ENCODE data around the gene SCRT2. TPM values are rescaled to one million over a fixed set of nuclear protein-coding genes. Genes with fewer than 3 reads are reported as not detected.
"Not testable (repeated sequence)": the region's sequence is repeated elsewhere in the genome, so short reads cannot be mapped to it uniquely, and the experiment has no call there.

Gene SCRT2
- total RNA-seq, 1 donor from 2014 or later: not detected

DNA sequence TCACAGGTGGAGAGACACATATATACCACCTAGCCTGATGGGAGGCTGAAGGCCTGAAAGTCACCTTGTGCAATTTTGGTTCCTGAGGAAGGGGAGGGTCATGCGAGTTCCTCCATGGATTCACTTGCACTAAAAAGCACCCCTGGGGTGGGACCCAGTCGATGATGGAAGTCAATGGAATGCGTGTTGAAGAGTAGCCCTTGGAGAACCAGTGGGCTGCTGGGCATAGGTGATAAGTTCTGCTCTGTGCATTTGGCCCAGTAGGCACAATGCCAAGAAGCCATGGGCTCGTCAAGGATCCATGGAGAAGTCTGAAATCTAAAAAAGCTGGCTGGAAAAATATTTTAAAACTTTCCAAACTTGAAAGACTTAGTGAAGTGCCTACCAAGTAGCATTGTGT is 18.9 kb upstream of the SCRT2 start:
- Mint-ChIP-seq H3K27me3 (ENCODE audit: low read depth) (peaks cover 66% of the 10 kb centered on the region), H3K9me3 (no peaks in the 10 kb centered on the region), H3K27ac (no peak overlapping the region), H3K4me1 (no peaks in the 10 kb centered on the region), H3K36me3 (no peaks in the 10 kb centered on the region), H3K4me3 (no peak overlapping the region)
- no peak for DNase-seq (ENCODE audit: low spot score in 2 of 2, unreplicated experiment in 2 of 2)
- TF ChIP-seq CTCF (IDR thresholded peaks at IDR 0.05; ENCODE audit: unreplicated experiment): no peak

DNA sequence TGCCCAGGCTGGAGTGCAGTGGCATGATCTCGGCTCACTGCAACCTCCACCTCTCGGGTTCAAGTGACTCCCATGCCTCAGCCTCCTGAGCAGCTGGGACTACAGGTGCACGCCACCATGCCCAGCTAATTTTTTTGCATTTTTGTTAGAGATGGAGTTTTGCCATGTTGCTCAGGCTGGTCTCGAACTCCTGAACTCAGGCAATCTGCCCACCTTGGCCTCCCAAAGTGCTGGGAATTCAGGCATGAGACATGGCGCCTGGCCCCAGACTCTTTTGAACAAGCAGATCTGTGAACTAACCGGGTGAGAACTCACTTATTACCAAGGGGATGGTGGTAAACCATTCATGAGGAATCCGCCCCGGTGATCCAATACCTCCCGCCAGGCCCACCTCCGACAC is 18.2 kb upstream of the SCRT2 start:
- H3K27ac Mint-ChIP-seq; H3K4me3 Mint-ChIP-seq; DNase-seq (ENCODE audit: low spot score in 2 of 2, unreplicated experiment in 2 of 2); H3K36me3 Mint-ChIP-seq; H3K9me3 Mint-ChIP-seq; H3K4me1 Mint-ChIP-seq: not testable (repeated sequence)
- peaks cover 69% of the 10 kb centered on the region for H3K27me3 Mint-ChIP-seq (ENCODE audit: low read depth)

DNA sequence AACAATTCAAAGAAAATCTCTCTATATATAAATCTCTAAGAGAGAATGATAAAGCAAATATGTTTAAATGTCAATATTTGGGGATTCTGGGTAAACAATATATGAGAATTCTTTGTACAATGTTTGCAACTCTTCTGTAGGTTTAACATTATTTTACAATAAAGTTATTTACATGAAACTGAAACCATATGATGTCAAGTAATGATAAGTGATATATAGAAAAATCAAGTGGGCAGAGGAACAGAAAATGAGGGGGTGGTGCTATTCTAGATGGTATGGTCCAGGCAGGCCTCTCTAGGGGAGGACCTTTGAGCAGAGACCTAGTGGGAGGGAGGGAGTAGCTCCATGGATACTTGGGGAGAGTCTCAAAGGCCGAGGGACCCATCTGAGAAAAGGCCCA is 16.4 kb upstream of the SCRT2 start:
- no peak overlapping the region for H3K27ac Mint-ChIP-seq
- peaks cover 75% of the 10 kb centered on the region for H3K27me3 Mint-ChIP-seq (ENCODE audit: low read depth)
- no peak overlapping the region for H3K4me3 Mint-ChIP-seq
- no peak for DNase-seq (ENCODE audit: low spot score in 2 of 2, unreplicated experiment in 2 of 2)
- H3K4me1 Mint-ChIP-seq: no peaks in the 10 kb centered on the region
- no peak for TF ChIP-seq CTCF (IDR thresholded peaks at IDR 0.05; ENCODE audit: unreplicated experiment)
- H3K9me3 Mint-ChIP-seq: no peaks in the 10 kb centered on the region
- H3K36me3 Mint-ChIP-seq: no peaks in the 10 kb centered on the region

DNA sequence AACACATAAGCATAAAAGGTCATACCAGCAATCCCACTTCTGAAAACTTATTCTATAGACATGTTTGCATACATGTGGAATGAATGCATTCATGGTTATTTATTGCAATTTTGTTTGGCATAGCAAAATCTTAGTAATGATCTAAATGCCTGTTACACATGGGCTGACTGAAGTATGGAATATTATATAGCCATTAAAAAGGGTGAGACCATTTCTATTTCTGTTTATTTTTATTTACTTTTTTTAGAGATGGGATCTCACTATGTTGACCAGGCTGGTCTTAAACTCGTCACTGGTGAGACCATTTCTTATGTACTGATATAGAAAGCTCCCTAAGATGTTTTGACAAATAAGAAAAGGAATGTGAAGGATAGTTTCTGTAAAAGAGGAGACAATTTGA is 14.3 kb upstream of the SCRT2 start:
- DNase-seq (ENCODE audit: low spot score in 2 of 2, unreplicated experiment in 2 of 2): no peak
- Mint-ChIP-seq H3K27ac (no peak overlapping the region), H3K9me3 (no peaks in the 10 kb centered on the region), H3K27me3 (ENCODE audit: low read depth) (peaks cover 69% of the 10 kb centered on the region), H3K4me3 (no peak overlapping the region), H3K36me3 (no peaks in the 10 kb centered on the region), H3K4me1 (no peaks in the 10 kb centered on the region)
- no peak for TF ChIP-seq CTCF (IDR thresholded peaks at IDR 0.05; ENCODE audit: unreplicated experiment)

GRCh38 chr20:689348-689747 is 13.7 kb upstream of the SCRT2 start:
- H3K4me3 Mint-ChIP-seq: no peak overlapping the region
- peaks cover 69% of the 10 kb centered on the region for H3K27me3 Mint-ChIP-seq (ENCODE audit: low read depth)
- no peak for DNase-seq (ENCODE audit: low spot score in 2 of 2, unreplicated experiment in 2 of 2)
- H3K36me3 Mint-ChIP-seq: no peaks in the 10 kb centered on the region
- H3K27ac Mint-ChIP-seq: no peak overlapping the region
- H3K4me1 Mint-ChIP-seq: no peaks in the 10 kb centered on the region
- TF ChIP-seq CTCF (IDR thresholded peaks at IDR 0.05; ENCODE audit: unreplicated experiment): no peak
- H3K9me3 Mint-ChIP-seq: no peaks in the 10 kb centered on the region

- no peak overlapping the region for H3K4me3 Mint-ChIP-seq
- DNase-seq (ENCODE audit: low spot score in 2 of 2, unreplicated experiment in 2 of 2): no peak
- peaks cover 64% of the 10 kb centered on the region for H3K27me3 Mint-ChIP-seq (ENCODE audit: low read depth)
- no peaks in the 10 kb centered on the region for H3K9me3 Mint-ChIP-seq
- H3K4me1 Mint-ChIP-seq: no peaks in the 10 kb centered on the region
- H3K27ac Mint-ChIP-seq: no peak overlapping the region
- no peaks in the 10 kb centered on the region for H3K36me3 Mint-ChIP-seq
- TF ChIP-seq CTCF (IDR thresholded peaks at IDR 0.05; ENCODE audit: unreplicated experiment): no peak
Observed at GRCh38 chr20:688809-689212, 13.2 kb upstream of the SCRT2 start.

Data from mesothelial cell of epicardium (in vitro differentiated cells).